A549 (cell line): ENCODE measurements around the gene CBX3.

Experiments used
- NR3C1 ChIP-seq: fragments of >200 bp; sonication (Bioruptor Twin); formaldehyde crosslinking; IDR thresholded peaks from 3 replicates; pipeline ENCODE4 v1.6.1; 2017
- TF ChIP-seq, protein P1 (sequence below): fragments of >200 bp; sonication (Bioruptor Twin); formaldehyde crosslinking; IDR thresholded peaks from 3 replicates; pipeline ENCODE4 v1.5.1; 2016
- TF ChIP-seq, protein P2 (sequence below): IDR thresholded peaks from 2 replicates; pipeline ENCODE4 v1.6.1; 2012

DNA sequence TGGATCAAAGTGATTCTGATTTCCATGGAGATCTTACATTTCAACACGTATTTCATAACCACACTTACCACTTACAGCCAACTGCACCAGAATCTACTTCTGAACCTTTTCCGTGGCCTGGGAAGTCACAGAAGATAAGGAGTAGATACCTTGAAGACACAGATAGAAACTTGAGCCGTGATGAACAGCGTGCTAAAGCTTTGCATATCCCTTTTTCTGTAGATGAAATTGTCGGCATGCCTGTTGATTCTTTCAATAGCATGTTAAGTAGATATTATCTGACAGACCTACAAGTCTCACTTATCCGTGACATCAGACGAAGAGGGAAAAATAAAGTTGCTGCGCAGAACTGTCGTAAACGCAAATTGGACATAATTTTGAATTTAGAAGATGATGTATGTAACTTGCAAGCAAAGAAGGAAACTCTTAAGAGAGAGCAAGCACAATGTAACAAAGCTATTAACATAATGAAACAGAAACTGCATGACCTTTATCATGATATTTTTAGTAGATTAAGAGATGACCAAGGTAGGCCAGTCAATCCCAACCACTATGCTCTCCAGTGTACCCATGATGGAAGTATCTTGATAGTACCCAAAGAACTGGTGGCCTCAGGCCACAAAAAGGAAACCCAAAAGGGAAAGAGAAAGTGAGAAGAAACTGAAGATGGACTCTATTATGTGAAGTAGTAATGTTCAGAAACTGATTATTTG is 16.3 kb upstream of the CBX3 start:
- TF ChIP-seq, protein P1, sequence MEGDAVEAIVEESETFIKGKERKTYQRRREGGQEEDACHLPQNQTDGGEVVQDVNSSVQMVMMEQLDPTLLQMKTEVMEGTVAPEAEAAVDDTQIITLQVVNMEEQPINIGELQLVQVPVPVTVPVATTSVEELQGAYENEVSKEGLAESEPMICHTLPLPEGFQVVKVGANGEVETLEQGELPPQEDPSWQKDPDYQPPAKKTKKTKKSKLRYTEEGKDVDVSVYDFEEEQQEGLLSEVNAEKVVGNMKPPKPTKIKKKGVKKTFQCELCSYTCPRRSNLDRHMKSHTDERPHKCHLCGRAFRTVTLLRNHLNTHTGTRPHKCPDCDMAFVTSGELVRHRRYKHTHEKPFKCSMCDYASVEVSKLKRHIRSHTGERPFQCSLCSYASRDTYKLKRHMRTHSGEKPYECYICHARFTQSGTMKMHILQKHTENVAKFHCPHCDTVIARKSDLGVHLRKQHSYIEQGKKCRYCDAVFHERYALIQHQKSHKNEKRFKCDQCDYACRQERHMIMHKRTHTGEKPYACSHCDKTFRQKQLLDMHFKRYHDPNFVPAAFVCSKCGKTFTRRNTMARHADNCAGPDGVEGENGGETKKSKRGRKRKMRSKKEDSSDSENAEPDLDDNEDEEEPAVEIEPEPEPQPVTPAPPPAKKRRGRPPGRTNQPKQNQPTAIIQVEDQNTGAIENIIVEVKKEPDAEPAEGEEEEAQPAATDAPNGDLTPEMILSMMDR, result no peak
- no peak for TF ChIP-seq NR3C1
- TF ChIP-seq, protein P2, sequence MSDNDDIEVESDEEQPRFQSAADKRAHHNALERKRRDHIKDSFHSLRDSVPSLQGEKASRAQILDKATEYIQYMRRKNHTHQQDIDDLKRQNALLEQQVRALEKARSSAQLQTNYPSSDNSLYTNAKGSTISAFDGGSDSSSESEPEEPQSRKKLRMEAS, result no peak
